H1 (cell line): ENCODE results near the gene HES3. TPM values are rescaled to one million over a fixed set of nuclear protein-coding genes. Genes with fewer than 3 reads are reported as not detected.

Experiments
- CTCF ChIA-PET: fragments of 300-600 bp; sonication (Branson Sonifier 250); formaldehyde crosslinking; loops from one replicate; lab custom pipeline; 2021; ENCODE audit not compliant: partially characterized antibody; lab: Charles Lee
- POLR2A ChIA-PET: fragments of 300-600 bp; sonication (Branson Sonifier 250); formaldehyde crosslinking; loops from one replicate; lab custom pipeline; 2021; ENCODE audit warnings: inconsistent platforms; ENCODE audit not compliant: partially characterized antibody; lab: Charles Lee
- DNase-seq, 2 experiments: peaks; one replicate each; pipeline versions ENCODE4 v3.0.0 to v3.0.0-alpha.2; 2010 to 2022; ENCODE audit warnings: low spot score in 2 of 2, low read depth in 1 of 2, mixed read lengths in 1 of 2
- FAIRE-seq: peaks from 2 replicates; lab custom pipeline; 2011; peaks lifted over from hg19 to GRCh38; lab: Jason Lieb, UNC
- H2AFZ ChIP-seq: 2 replicates; pipeline ENCODE4 v1.8.1; 2012; ENCODE audit warnings: low read length, inconsistent platforms
- H2AK5ac ChIP-seq: 2 replicates; pipeline ENCODE4 v1.6.1; 2013; ENCODE audit warnings: low read depth, low read length
- H2BK120ac ChIP-seq: replicated peaks from 2 replicates; pipeline ENCODE3; 2013; ENCODE audit warnings: low read depth, low read length, inconsistent platforms
- H2BK12ac ChIP-seq: 2 replicates; pipeline ENCODE4 v1.6.1; 2013; ENCODE audit warnings: low read depth, low read length
- H2BK15ac ChIP-seq: 2 replicates; pipeline ENCODE4 v1.6.1; 2013; ENCODE audit warnings: low read length
- H2BK20ac ChIP-seq: 2 replicates; pipeline ENCODE4 v1.6.1; 2013; ENCODE audit warnings: low read length
- H2BK5ac ChIP-seq: 2 replicates; pipeline ENCODE4 v1.6.1; 2013; ENCODE audit warnings: low read depth, low read length
- H3K14ac ChIP-seq: 2 replicates; pipeline ENCODE4 v1.6.1; 2013; ENCODE audit warnings: inconsistent platforms; ENCODE audit not compliant: insufficient read length
- H3K18ac ChIP-seq: 2 replicates; pipeline ENCODE4 v1.6.1; 2013; ENCODE audit warnings: low read length; ENCODE audit errors: extremely low read depth
- H3K23ac ChIP-seq: 2 replicates; pipeline ENCODE4 v1.6.1; 2013; ENCODE audit warnings: inconsistent platforms; ENCODE audit not compliant: insufficient read length
- H3K23me2 ChIP-seq: 2 replicates; pipeline ENCODE4 v1.6.1; 2013; ENCODE audit warnings: low read depth, low read length
- H3K27ac ChIP-seq: 2 replicates; pipeline ENCODE4 v1.6.1; 2011; ENCODE audit warnings: low read depth, low read length, inconsistent platforms
- H3K27me3 ChIP-seq, 4 experiments: replicated peaks in 1 of 4; 1 replicate in 1 of 4; 2 replicates in 3 of 4; pipeline versions ENCODE4 v1.6.1 to v1.8.1; 2011 to 2013; ENCODE audit warnings: low read length in 3 of 4, mild to moderate bottlenecking in 3 of 4, inconsistent platforms in 2 of 4, mixed read lengths in 2 of 4, moderate library complexity in 1 of 4; ENCODE audit not compliant: control insufficient read depth in 3 of 4, insufficient read depth in 3 of 4; ENCODE audit errors: extremely low read depth in 1 of 4
- H3K36me3 ChIP-seq, 4 experiments: 2 replicates each; pipeline versions ENCODE4 v1.6.1 to v1.8.1; 2011 to 2013; ENCODE audit warnings: mild to moderate bottlenecking in 4 of 4, low read length in 3 of 4, moderate library complexity in 2 of 4, control low read depth in 1 of 4, inconsistent platforms in 1 of 4; ENCODE audit not compliant: insufficient read depth in 4 of 4, control insufficient read depth in 2 of 4
- H3K4ac ChIP-seq: replicated peaks from 2 replicates; pipeline ENCODE3; 2013; ENCODE audit warnings: low read length, low read depth, mixed read lengths, inconsistent platforms; ENCODE audit not compliant: insufficient read length
- H3K4me1 ChIP-seq, 4 experiments: replicated peaks in 1 of 4; 1 replicate in 1 of 4; 2 replicates in 3 of 4; pipeline versions ENCODE4 v1.6.1 to v1.8.1; 2011 to 2013; ENCODE audit warnings: low read length in 3 of 4, inconsistent platforms in 2 of 4, mixed read lengths in 1 of 4; ENCODE audit not compliant: insufficient read depth in 4 of 4, control insufficient read depth in 3 of 4
- H3K4me2 ChIP-seq, 2 experiments: 2 replicates each; pipeline versions ENCODE4 v1.6.1 to v1.8.1; 2011 to 2013; ENCODE audit warnings: low read depth in 2 of 2, low read length in 2 of 2, control low read depth in 1 of 2, inconsistent platforms in 1 of 2, mild to moderate bottlenecking in 1 of 2; ENCODE audit not compliant: insufficient read depth in 1 of 2
- H3K4me3 ChIP-seq, 4 experiments: fragments of 200-600, 300-600 bp in 1 of 4; sonication (generic), shearing (Covaris generic), sonication (Bioruptor Twin) in 1 of 4; 2 replicates each; pipeline versions ENCODE4 v1.5.1 to v1.8.1; 2011 to 2016; ENCODE audit warnings: low read length in 4 of 4, low read depth in 3 of 4, control low read depth in 2 of 4, inconsistent platforms in 2 of 4, mild to moderate bottlenecking in 2 of 4, mixed read lengths in 1 of 4, moderate library complexity in 1 of 4; ENCODE audit not compliant: insufficient read depth in 2 of 4; ENCODE audit errors: extremely low read depth in 1 of 4
- H3K56ac ChIP-seq: replicated peaks from 2 replicates; pipeline ENCODE3; 2013; ENCODE audit warnings: low read depth, mild to moderate bottlenecking, mixed read lengths, low read length, inconsistent platforms; ENCODE audit not compliant: insufficient read length
- H3K79me1 ChIP-seq: 2 replicates; pipeline ENCODE4 v1.6.1; 2013; ENCODE audit warnings: low read depth, low read length, control low read depth
- H3K79me2 ChIP-seq, 2 experiments: 2 replicates each; pipeline versions ENCODE4 v1.6.1 to v1.8.1; 2012 to 2013; ENCODE audit warnings: low read length in 2 of 2, mild to moderate bottlenecking in 2 of 2, inconsistent platforms in 1 of 2; ENCODE audit not compliant: insufficient read depth in 2 of 2, control insufficient read depth in 1 of 2
- H3K9ac ChIP-seq, 4 experiments: replicated peaks in 1 of 4; 1 replicate in 1 of 4; 2 replicates in 3 of 4; pipeline versions ENCODE4 v1.6.1 to v1.8.1; 2011 to 2013; ENCODE audit warnings: low read depth in 3 of 4, low read length in 3 of 4, control low read depth in 2 of 4, mild to moderate bottlenecking in 2 of 4, moderate library complexity in 2 of 4, inconsistent platforms in 1 of 4; ENCODE audit errors: extremely low read depth in 1 of 4
- H3K9me3 ChIP-seq, 2 experiments: 2 replicates each; pipeline versions ENCODE4 v1.6.1 to v1.8.1; 2012 to 2013; ENCODE audit warnings: mild to moderate bottlenecking in 2 of 2, moderate library complexity in 2 of 2, control low read depth in 1 of 2, inconsistent platforms in 1 of 2, low read depth in 1 of 2, low read length in 1 of 2, mixed read lengths in 1 of 2; ENCODE audit not compliant: insufficient read depth in 2 of 2
- H4K20me1 ChIP-seq, 2 experiments: replicated peaks in 1 of 2; 2 replicates each; pipeline versions ENCODE3 to v1.8.1; 2011 to 2013; ENCODE audit warnings: inconsistent platforms in 2 of 2, low read length in 2 of 2, mild to moderate bottlenecking in 1 of 2; ENCODE audit not compliant: insufficient read depth in 2 of 2, control insufficient read depth in 1 of 2
- H4K5ac ChIP-seq: 2 replicates; pipeline ENCODE4 v1.6.1; 2013; ENCODE audit warnings: low read length, low read depth, mixed read lengths, inconsistent platforms; ENCODE audit not compliant: insufficient read length
- H4K8ac ChIP-seq: 2 replicates; pipeline ENCODE4 v1.8.0; 2013; ENCODE audit warnings: mild to moderate bottlenecking, moderate library complexity, low read length, inconsistent platforms; ENCODE audit not compliant: insufficient read depth; ENCODE audit errors: extremely low read depth
- H4K91ac ChIP-seq: replicated peaks from 2 replicates; pipeline ENCODE3; 2013; ENCODE audit warnings: low read length, mixed read lengths, inconsistent platforms; ENCODE audit not compliant: insufficient read length
- BCL11A ChIP-seq, 2 experiments: IDR thresholded peaks; one replicate each; pipeline ENCODE4 v1.6.1; 2011; ENCODE audit warnings: low read depth in 2 of 2, low read length in 2 of 2, mild to moderate bottlenecking in 2 of 2
- CBX5 ChIP-seq: fragments of 300-800, 300-1000 bp; sonication (generic); IDR thresholded peaks from 2 replicates; pipeline ENCODE4 v1.7.1; 2016; ENCODE audit warnings: antibody characterized with exemption, low read length, low read depth
- EP300 ChIP-seq, 2 experiments: IDR thresholded peaks; 1 replicate in 1 of 2; 2 replicates in 1 of 2; pipeline ENCODE4 v1.6.1; 2011 to 2012; ENCODE audit warnings: low read depth in 2 of 2, low read length in 2 of 2, mild to moderate bottlenecking in 2 of 2, borderline replicate concordance in 1 of 2, inconsistent platforms in 1 of 2, moderate library complexity in 1 of 2
- EZH2 ChIP-seq: fragments of 200-600 bp; sonication (generic); IDR thresholded peaks from 2 replicates; pipeline ENCODE4 v1.7.1; 2012; ENCODE audit warnings: low read depth, mild to moderate bottlenecking, moderate library complexity, low read length, inconsistent platforms; ENCODE audit not compliant: severe bottlenecking
- JUN ChIP-seq: IDR thresholded peaks from 2 replicates; pipeline ENCODE4 v1.6.1; 2011; ENCODE audit warnings: low read depth, mild to moderate bottlenecking, improper control_type of control experiment, low read length
- NRF1 ChIP-seq: IDR thresholded peaks from 2 replicates; pipeline ENCODE4 v1.6.1; 2011; ENCODE audit warnings: mild to moderate bottlenecking, low read depth, low read length, improper control_type of control experiment
- PHF8 ChIP-seq: fragments of 200-600 bp; sonication (generic); conservative IDR thresholded peaks from 2 replicates; pipeline ENCODE4 v1.7.1; 2012; ENCODE audit warnings: low read depth, mild to moderate bottlenecking, inconsistent platforms, low read length, moderate library complexity
- RFX5 ChIP-seq: IDR thresholded peaks from 2 replicates; pipeline ENCODE4 v1.6.1; 2011; ENCODE audit warnings: low read depth, low read length, improper control_type of control experiment, borderline replicate concordance
- RNF2 ChIP-seq: fragments of 200-900, 300-1000 bp; sonication (generic); IDR thresholded peaks from 2 replicates; pipeline ENCODE4 v1.7.1; 2016; ENCODE audit warnings: borderline replicate concordance, low read depth, mild to moderate bottlenecking, antibody characterized with exemption, low read length; ENCODE audit not compliant: poor library complexity, severe bottlenecking; ENCODE audit errors: missing control alignments
- SIN3A ChIP-seq, 2 experiments: IDR thresholded peaks in 1 of 2; conservative IDR thresholded peaks in 1 of 2; 2 replicates each; pipeline ENCODE4 v1.6.1; 2011 to 2012; ENCODE audit warnings: low read length in 2 of 2, improper control_type of control experiment in 1 of 2, low read depth in 1 of 2, mild to moderate bottlenecking in 1 of 2
- SP4 ChIP-seq: IDR thresholded peaks from 2 replicates; pipeline ENCODE4 v1.6.1; 2012; ENCODE audit warnings: low read length, inconsistent platforms
- TEAD4 ChIP-seq: IDR thresholded peaks from 2 replicates; pipeline ENCODE4 v1.6.1; 2012; ENCODE audit warnings: low read depth, low read length, inconsistent platforms, mixed read lengths
- WGBS, 2 experiments: shearing (Covaris generic) in 1 of 2; methylation state at CpG; one replicate each; pipeline versions ENCODE4 v1.1.6 to v1.1.7; 2013 to 2015; ENCODE audit warnings: low lambda C conversion rate in 2 of 2, mixed read lengths in 2 of 2, inconsistent platforms in 1 of 2, low coverage in 1 of 2, missing lambda C conversion rate in 1 of 2; ENCODE audit not compliant: insufficient replicate concordance in 2 of 2, insufficient coverage in 1 of 2, insufficient read length in 1 of 2; ENCODE audit errors: extremely low coverage in 1 of 2, missing lambda C conversion rate in 1 of 2; 5-methylcytosine and 5-hydroxymethylcytosine counted together
- polyA plus RNA-seq, 7 experiments: library from polyadenylated mRNA; depleted of rRNA in 3 of 7; stranded (reverse) in 5 of 7; unstranded in 2 of 7; fragments of >200 nt in 5 of 7; fragments of 200-250 nt in 2 of 7; gene quantifications; 1 replicate in 5 of 7; 2 replicates in 1 of 7; 4 replicates in 1 of 7; pipeline versions ENCODE4 v1.2.1 to v1.2.3, GENCODE V29; 2011 to 2013; ENCODE audit warnings: missing spikeins in 2 of 7, mixed read lengths in 2 of 7
- total RNA-seq: library from RNA; stranded (reverse); fragmentation: NEBNext Ultra II Directional; extraction: Animal tissue kit (Norgen Biotek cat#: 25700); gene quantifications from 2 replicates; pipeline ENCODE4 v1.2.1, GENCODE V29; 2021

Gene HES3
- total and polyA plus RNA-seq, 2 of the 8 experiments (the other 6 are each of a cell fraction or from before 2014, with no cell fraction given), result 38.8 to 54.3 TPM

DNA sequence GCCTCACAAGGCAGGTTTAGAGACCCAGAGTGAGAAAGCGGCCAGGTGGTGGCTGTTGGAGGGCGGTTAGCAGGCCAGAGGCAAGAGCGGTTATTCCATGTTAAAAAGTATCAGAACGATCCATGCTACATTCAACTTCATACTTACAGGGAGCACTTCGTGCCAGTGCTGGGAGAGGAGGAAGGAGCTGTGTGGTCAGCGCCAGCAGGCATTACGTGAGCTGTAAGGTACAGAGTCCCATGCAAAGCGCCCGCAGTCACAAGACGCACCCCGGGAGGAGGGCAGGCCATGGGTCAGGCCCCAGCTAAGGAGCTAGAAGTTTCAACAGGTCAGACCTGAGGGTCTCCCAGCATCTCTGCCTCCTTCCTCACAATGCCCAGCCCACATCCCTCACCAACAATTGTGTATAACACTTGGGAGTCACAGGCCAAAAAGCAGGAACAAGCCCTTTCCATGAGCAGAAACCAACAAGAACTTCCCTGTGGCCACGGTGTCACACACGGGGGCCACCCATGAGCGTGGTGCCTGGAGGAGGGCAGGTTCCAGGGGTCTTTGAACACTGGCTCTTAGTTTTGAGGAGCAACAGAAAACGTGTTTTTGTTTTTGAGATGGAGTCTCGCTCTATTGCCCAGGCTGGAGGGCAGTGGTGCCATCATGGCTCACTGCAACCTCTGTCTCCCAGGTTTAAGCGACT lies 38.7 kb downstream of the HES3 start:
- no peak overlapping the region for H2AFZ ChIP-seq
- no peak overlapping the region for H4K8ac ChIP-seq
- no peak overlapping the region; the same call in 1 of the 2 replicates for H2BK5ac ChIP-seq
- no peaks in the 10 kb centered on the region for H3K79me2 ChIP-seq
- peaks cover 6 to 8% of the 10 kb centered on the region in 2 experiments for H4K20me1 ChIP-seq
- no peak overlapping the region for H3K4me2 ChIP-seq
- no peak overlapping the region for H3K56ac ChIP-seq
- no peak overlapping the region for H2BK20ac ChIP-seq
- no peak overlapping the region for H3K23ac ChIP-seq
- no peaks in the 10 kb centered on the region; a peak in 1 of 7 replicates for H3K4me1 ChIP-seq
- no peaks in the 10 kb centered on the region for H3K23me2 ChIP-seq
- no peak overlapping the region for H3K4me3 ChIP-seq
- H4K91ac ChIP-seq, result no peak overlapping the region
- H3K27me3 ChIP-seq, result no peaks in the 10 kb centered on the region
- no peaks in the 10 kb centered on the region for H3K9me3 ChIP-seq
- H3K36me3 ChIP-seq, result no peaks in the 10 kb centered on the region; a peak in 1 of 8 replicates
- no peak overlapping the region for H3K9ac ChIP-seq
- H3K18ac ChIP-seq, result no peak overlapping the region
- H2BK120ac ChIP-seq, result no peak overlapping the region
- POLR2A ChIA-PET, result no interaction called here
- H2BK12ac ChIP-seq, result no peak overlapping the region
- no peak for DNase-seq
- no peaks in the 10 kb centered on the region for H3K79me1 ChIP-seq
- no peak overlapping the region for H3K27ac ChIP-seq
- H2BK15ac ChIP-seq, result no peak overlapping the region
- H2AK5ac ChIP-seq, result no peak overlapping the region
- FAIRE-seq, result no peak
- no peak overlapping the region for H4K5ac ChIP-seq
- H3K14ac ChIP-seq, result no peak overlapping the region
- no peak overlapping the region for H3K4ac ChIP-seq
- 92% methylated on average over 17 of the region's 17 CpGs; no CpG with 5 or more reads in 1 of the 2 experiments for WGBS, 2 experiments
- CTCF ChIA-PET, result interaction anchor here (0.9 to 10.6 kb wide), 11 partner anchors 9 to 181 kb away, joined by 3 to 122 read pairs (median 8); no protein-coding TSS in a partner anchor
- TF ChIP-seq CBX5, result no peak
- TF ChIP-seq RNF2, result no peak
- TF ChIP-seq EZH2, result no peak
- no peak for TF ChIP-seq JUN
- TF ChIP-seq BCL11A (IDR thresholded peaks at IDR 0.05; ENCODE audit: low read depth in 2 of 2, low read length in 2 of 2), result no peak
- no peak for TF ChIP-seq SP4
- TF ChIP-seq NRF1, result no peak
- no peak for TF ChIP-seq EP300 (IDR thresholded peaks at IDR 0.05; ENCODE audit: borderline replicate concordance in 1 of 2, low read depth in 2 of 2, low read length in 2 of 2)
- TF ChIP-seq TEAD4, result no peak
- TF ChIP-seq PHF8, result no peak
- no peak for TF ChIP-seq SIN3A (conservative IDR thresholded peaks at IDR 0.05 in 1 of 2, IDR thresholded peaks at IDR 0.05 in 1 of 2; ENCODE audit: low read depth in 1 of 2, low read length in 2 of 2)
- no peak for TF ChIP-seq RFX5
